Smooth muscle cell (in vitro differentiated cells): ENCODE data around the gene TMED4. TPM values are rescaled to one million over a fixed set of nuclear protein-coding genes. Genes with fewer than 3 reads are reported as not detected.

ENCODE experiments used
- DNase-seq: peaks from one replicate; lab custom pipeline; 2025; ENCODE audit not compliant: unreplicated experiment; lab: John Stamatoyannopoulos, UW
- H2AFZ ChIP-seq: fragments of 200-600 bp; sonication (generic); 2 replicates; pipeline ENCODE4 v1.6.0; 2016; ENCODE audit warnings: antibody characterized with exemption, low read depth, mild to moderate bottlenecking
- H3F3A ChIP-seq: fragments of 200-600 bp; sonication (generic); 2 replicates; pipeline ENCODE4 v1.6.0; 2017; ENCODE audit warnings: antibody characterized with exemption, low read depth
- H3K27ac ChIP-seq: fragments of 200-600 bp; sonication (generic); 2 replicates; pipeline ENCODE4 v1.5.1; 2016; ENCODE audit warnings: low read depth, mild to moderate bottlenecking
- H3K27me3 ChIP-seq: fragments of 200-600 bp; sonication (generic); 2 replicates; pipeline ENCODE4 v1.6.1; 2016; ENCODE audit warnings: low read depth, mild to moderate bottlenecking
- H3K36me3 ChIP-seq: fragments of 200-600 bp; sonication (generic); 2 replicates; pipeline ENCODE4 v1.5.1; 2016; ENCODE audit warnings: low read depth
- H3K4me1 ChIP-seq: fragments of 200-600 bp; sonication (generic); 2 replicates; pipeline ENCODE4 v1.5.1; 2016; ENCODE audit warnings: low read depth
- H3K4me2 ChIP-seq: fragments of 200-600 bp; sonication (generic); 2 replicates; pipeline ENCODE4 v1.6.0; 2016; ENCODE audit warnings: mild to moderate bottlenecking
- H3K4me3 ChIP-seq: fragments of 200-600 bp; sonication (generic); 2 replicates; pipeline ENCODE4 v1.5.1; 2016; ENCODE audit warnings: mild to moderate bottlenecking
- H3K79me2 ChIP-seq: fragments of 200-600 bp; sonication (generic); 2 replicates; pipeline ENCODE4 v1.6.0; 2016; ENCODE audit warnings: low read depth, mild to moderate bottlenecking
- H3K9ac ChIP-seq: fragments of 200-600 bp; sonication (generic); 2 replicates; pipeline ENCODE4 v1.6.0; 2016; ENCODE audit warnings: low read depth
- H3K9me3 ChIP-seq: fragments of 200-600 bp; sonication (generic); replicated peaks from 2 replicates; pipeline ENCODE4 v1.5.1; 2016; ENCODE audit warnings: low read depth
- H4K20me1 ChIP-seq: fragments of 200-600 bp; sonication (generic); 2 replicates; pipeline ENCODE4 v1.6.0; 2016; ENCODE audit warnings: low read depth
- CTCF ChIP-seq: fragments of 200-600 bp; sonication (generic); IDR thresholded peaks from 2 replicates; pipeline ENCODE4 v1.5.1; 2017; ENCODE audit warnings: borderline replicate concordance, mild to moderate bottlenecking, antibody characterized with exemption; ENCODE audit not compliant: insufficient read depth, poor library complexity, severe bottlenecking
- whole genome bisulfite sequencing: methylation state at CpG from one replicate; pipeline ENCODE4 v1.1.7; 2016; ENCODE audit warnings: low lambda C conversion rate; 5-methylcytosine and 5-hydroxymethylcytosine counted together
- polyA plus RNA-seq: library from polyadenylated mRNA; unstranded; fragments of >200 nt; fragmentation: Nextera tagmentation; extraction: Ambion mirVana; gene quantifications from 2 replicates; pipeline ENCODE4 v1.2.1, GENCODE V29; 2016
- total RNA-seq: library from RNA; depleted of rRNA; stranded (reverse); fragments of >200 nt; gene quantifications from 2 replicates; pipeline ENCODE4 v1.2.3, GENCODE V29; 2014

Gene TMED4
- total and polyA plus RNA-seq, 2 experiments from 2014 or later, result 38.4 to 50.8 TPM

DNA sequence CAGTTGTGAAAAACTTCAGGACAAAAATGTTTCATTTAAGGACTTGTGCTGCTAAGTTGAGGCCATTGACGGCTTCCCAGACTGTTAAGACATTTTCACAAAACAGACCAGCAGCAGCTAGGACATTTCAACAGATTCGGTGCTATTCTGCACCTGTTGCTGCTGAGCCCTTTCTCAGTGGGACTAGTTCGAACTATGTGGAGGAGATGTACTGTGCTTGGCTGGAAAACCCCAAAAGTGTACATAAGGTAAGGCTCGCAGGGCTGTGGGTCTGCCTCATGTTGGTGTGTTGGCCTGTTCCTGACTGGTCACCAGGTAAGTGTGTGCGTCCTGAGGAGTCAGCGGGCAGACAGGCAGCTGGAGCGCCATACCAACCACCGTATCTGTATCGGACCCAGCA is 42.3 kb upstream of the TMED4 start:
- Histone ChIP-seq H3K27me3 (no peaks in the 10 kb centered on the region), H3K4me2 (no peak overlapping the region), H2AFZ (no peak overlapping the region), H4K20me1 (peaks cover 56% of the 10 kb centered on the region), H3K79me2 (peaks cover 81% of the 10 kb centered on the region), H3K4me1 (no peaks in the 10 kb centered on the region), H3K27ac (no peak overlapping the region), H3K4me3 (no peak overlapping the region), H3K9ac (no peak overlapping the region), H3F3A (no peaks in the 10 kb centered on the region), H3K9me3 (no peaks in the 10 kb centered on the region), H3K36me3 (no peaks in the 10 kb centered on the region)
- WGBS, result 96% methylated on average over 9 of the region's 9 CpGs
- no peak for TF ChIP-seq CTCF
- no peak for DNase-seq

GRCh38 chr7:44622342-44623151 is 40.5 kb upstream of the TMED4 start:
- no peaks in the 10 kb centered on the region for H3K9me3 ChIP-seq
- no peaks in the 10 kb centered on the region for H3K36me3 ChIP-seq
- 88% methylated on average over 5 of the region's 5 CpGs for WGBS
- peaks cover 55% of the 10 kb centered on the region for H4K20me1 ChIP-seq
- no peak overlapping the region for H2AFZ ChIP-seq
- H3F3A ChIP-seq, result no peaks in the 10 kb centered on the region
- no peak overlapping the region for H3K4me3 ChIP-seq
- no peak for TF ChIP-seq CTCF
- H3K79me2 ChIP-seq, result peaks cover 91% of the 10 kb centered on the region
- no peak for DNase-seq
- peak overlapping the region; percentile 97 for H3K27ac ChIP-seq
- no peaks in the 10 kb centered on the region for H3K27me3 ChIP-seq
- no peak overlapping the region for H3K4me2 ChIP-seq
- peak overlapping the region; percentile 1 for H3K9ac ChIP-seq
- H3K4me1 ChIP-seq, result no peaks in the 10 kb centered on the region

- peak overlapping the region; percentile 97 for H3K27ac ChIP-seq
- peaks cover 53% of the 10 kb centered on the region for H4K20me1 ChIP-seq
- no peak overlapping the region for H3K4me2 ChIP-seq
- H3F3A ChIP-seq, result no peaks in the 10 kb centered on the region
- 89% methylated on average over 5 of the region's 5 CpGs for WGBS
- H3K9me3 ChIP-seq, result no peaks in the 10 kb centered on the region
- H3K27me3 ChIP-seq, result no peaks in the 10 kb centered on the region
- H3K79me2 ChIP-seq, result peaks cover 87% of the 10 kb centered on the region
- H3K4me3 ChIP-seq, result no peak overlapping the region
- H2AFZ ChIP-seq, result no peak overlapping the region
- H3K36me3 ChIP-seq, result no peaks in the 10 kb centered on the region
- H3K4me1 ChIP-seq, result no peaks in the 10 kb centered on the region
- no peak for DNase-seq
- H3K9ac ChIP-seq, result no peak overlapping the region
- TF ChIP-seq CTCF, result no peak
Observed at GRCh38 chr7:44621750-44622103, 39.7 kb upstream of the TMED4 start.
